Measurements from ENCODE around the gene MCRIP2.

DNA sequence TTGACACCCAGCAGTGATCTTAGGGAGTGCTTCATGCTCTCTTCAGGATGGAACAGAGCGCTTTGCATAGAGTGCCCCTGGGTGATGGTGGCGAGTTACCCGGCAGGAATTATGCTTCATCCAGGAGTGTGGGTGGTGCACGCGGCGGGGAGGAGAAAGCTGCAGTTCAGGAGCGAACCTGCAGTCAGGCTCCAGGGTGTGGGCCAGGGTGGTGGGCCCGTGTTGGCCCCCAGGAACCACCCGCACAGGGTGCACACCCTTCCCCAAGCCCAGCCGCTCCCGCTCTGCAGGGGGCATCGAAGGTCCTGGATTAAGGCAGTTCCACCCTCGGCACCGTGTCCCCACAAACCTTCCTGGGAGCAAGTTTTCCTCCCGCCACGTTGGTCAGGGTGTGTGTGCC is 47.8 kb upstream of the MCRIP2 start:
- TF ChIP-seq, protein P1, sequence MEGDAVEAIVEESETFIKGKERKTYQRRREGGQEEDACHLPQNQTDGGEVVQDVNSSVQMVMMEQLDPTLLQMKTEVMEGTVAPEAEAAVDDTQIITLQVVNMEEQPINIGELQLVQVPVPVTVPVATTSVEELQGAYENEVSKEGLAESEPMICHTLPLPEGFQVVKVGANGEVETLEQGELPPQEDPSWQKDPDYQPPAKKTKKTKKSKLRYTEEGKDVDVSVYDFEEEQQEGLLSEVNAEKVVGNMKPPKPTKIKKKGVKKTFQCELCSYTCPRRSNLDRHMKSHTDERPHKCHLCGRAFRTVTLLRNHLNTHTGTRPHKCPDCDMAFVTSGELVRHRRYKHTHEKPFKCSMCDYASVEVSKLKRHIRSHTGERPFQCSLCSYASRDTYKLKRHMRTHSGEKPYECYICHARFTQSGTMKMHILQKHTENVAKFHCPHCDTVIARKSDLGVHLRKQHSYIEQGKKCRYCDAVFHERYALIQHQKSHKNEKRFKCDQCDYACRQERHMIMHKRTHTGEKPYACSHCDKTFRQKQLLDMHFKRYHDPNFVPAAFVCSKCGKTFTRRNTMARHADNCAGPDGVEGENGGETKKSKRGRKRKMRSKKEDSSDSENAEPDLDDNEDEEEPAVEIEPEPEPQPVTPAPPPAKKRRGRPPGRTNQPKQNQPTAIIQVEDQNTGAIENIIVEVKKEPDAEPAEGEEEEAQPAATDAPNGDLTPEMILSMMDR (IDR thresholded peaks at IDR 0.05): peak in 1 of 6 experiments; percentile 25
- TF ChIP-seq POLR2A (IDR thresholded peaks at IDR 0.05): no peak
- no peak for TF ChIP-seq EP300 (IDR thresholded peaks at IDR 0.05)

Data from upper lobe of left lung (tissue), 4 donors.